H1 (cell line): ENCODE results near the gene KMT2E. TPM values are rescaled to one million over a fixed set of nuclear protein-coding genes. Genes with fewer than 3 reads are reported as not detected.

Source experiments
- CTCF ChIA-PET: fragments of 300-600 bp; sonication (Branson Sonifier 250); formaldehyde crosslinking; loops from one replicate; lab custom pipeline; 2021; ENCODE audit not compliant: partially characterized antibody; lab: Charles Lee
- POLR2A ChIA-PET: fragments of 300-600 bp; sonication (Branson Sonifier 250); formaldehyde crosslinking; loops from one replicate; lab custom pipeline; 2021; ENCODE audit warnings: inconsistent platforms; ENCODE audit not compliant: partially characterized antibody; lab: Charles Lee
- DNase-seq, 2 experiments: peaks; one replicate each; pipeline versions ENCODE4 v3.0.0 to v3.0.0-alpha.2; 2010 to 2022; ENCODE audit warnings: low spot score in 2 of 2, low read depth in 1 of 2, mixed read lengths in 1 of 2
- FAIRE-seq: peaks from 2 replicates; lab custom pipeline; 2011; peaks lifted over from hg19 to GRCh38; lab: Jason Lieb, UNC
- H2AFZ ChIP-seq: 2 replicates; pipeline ENCODE4 v1.8.1; 2012; ENCODE audit warnings: low read length, inconsistent platforms
- H2AK5ac ChIP-seq: 2 replicates; pipeline ENCODE4 v1.6.1; 2013; ENCODE audit warnings: low read depth, low read length
- H2BK120ac ChIP-seq: replicated peaks from 2 replicates; pipeline ENCODE3; 2013; ENCODE audit warnings: low read depth, low read length, inconsistent platforms
- H2BK12ac ChIP-seq: 2 replicates; pipeline ENCODE4 v1.6.1; 2013; ENCODE audit warnings: low read depth, low read length
- H2BK15ac ChIP-seq: 2 replicates; pipeline ENCODE4 v1.6.1; 2013; ENCODE audit warnings: low read length
- H2BK20ac ChIP-seq: 2 replicates; pipeline ENCODE4 v1.6.1; 2013; ENCODE audit warnings: low read length
- H2BK5ac ChIP-seq: 2 replicates; pipeline ENCODE4 v1.6.1; 2013; ENCODE audit warnings: low read depth, low read length
- H3K14ac ChIP-seq: 2 replicates; pipeline ENCODE4 v1.6.1; 2013; ENCODE audit warnings: inconsistent platforms; ENCODE audit not compliant: insufficient read length
- H3K18ac ChIP-seq: 2 replicates; pipeline ENCODE4 v1.6.1; 2013; ENCODE audit warnings: low read length; ENCODE audit errors: extremely low read depth
- H3K23ac ChIP-seq: 2 replicates; pipeline ENCODE4 v1.6.1; 2013; ENCODE audit warnings: inconsistent platforms; ENCODE audit not compliant: insufficient read length
- H3K23me2 ChIP-seq: 2 replicates; pipeline ENCODE4 v1.6.1; 2013; ENCODE audit warnings: low read depth, low read length
- H3K27ac ChIP-seq: 2 replicates; pipeline ENCODE4 v1.6.1; 2011; ENCODE audit warnings: low read depth, low read length, inconsistent platforms
- H3K27me3 ChIP-seq, 4 experiments: replicated peaks in 1 of 4; 1 replicate in 1 of 4; 2 replicates in 3 of 4; pipeline versions ENCODE4 v1.6.1 to v1.8.1; 2011 to 2013; ENCODE audit warnings: low read length in 3 of 4, mild to moderate bottlenecking in 3 of 4, inconsistent platforms in 2 of 4, mixed read lengths in 2 of 4, moderate library complexity in 1 of 4; ENCODE audit not compliant: control insufficient read depth in 3 of 4, insufficient read depth in 3 of 4; ENCODE audit errors: extremely low read depth in 1 of 4
- H3K36me3 ChIP-seq, 4 experiments: 2 replicates each; pipeline versions ENCODE4 v1.6.1 to v1.8.1; 2011 to 2013; ENCODE audit warnings: mild to moderate bottlenecking in 4 of 4, low read length in 3 of 4, moderate library complexity in 2 of 4, control low read depth in 1 of 4, inconsistent platforms in 1 of 4; ENCODE audit not compliant: insufficient read depth in 4 of 4, control insufficient read depth in 2 of 4
- H3K4ac ChIP-seq: replicated peaks from 2 replicates; pipeline ENCODE3; 2013; ENCODE audit warnings: low read length, low read depth, mixed read lengths, inconsistent platforms; ENCODE audit not compliant: insufficient read length
- H3K4me1 ChIP-seq, 4 experiments: replicated peaks in 1 of 4; 1 replicate in 1 of 4; 2 replicates in 3 of 4; pipeline versions ENCODE4 v1.6.1 to v1.8.1; 2011 to 2013; ENCODE audit warnings: low read length in 3 of 4, inconsistent platforms in 2 of 4, mixed read lengths in 1 of 4; ENCODE audit not compliant: insufficient read depth in 4 of 4, control insufficient read depth in 3 of 4
- H3K4me2 ChIP-seq, 2 experiments: 2 replicates each; pipeline versions ENCODE4 v1.6.1 to v1.8.1; 2011 to 2013; ENCODE audit warnings: low read depth in 2 of 2, low read length in 2 of 2, control low read depth in 1 of 2, inconsistent platforms in 1 of 2, mild to moderate bottlenecking in 1 of 2; ENCODE audit not compliant: insufficient read depth in 1 of 2
- H3K4me3 ChIP-seq, 4 experiments: fragments of 200-600, 300-600 bp in 1 of 4; sonication (generic), shearing (Covaris generic), sonication (Bioruptor Twin) in 1 of 4; 2 replicates each; pipeline versions ENCODE4 v1.5.1 to v1.8.1; 2011 to 2016; ENCODE audit warnings: low read length in 4 of 4, low read depth in 3 of 4, control low read depth in 2 of 4, inconsistent platforms in 2 of 4, mild to moderate bottlenecking in 2 of 4, mixed read lengths in 1 of 4, moderate library complexity in 1 of 4; ENCODE audit not compliant: insufficient read depth in 2 of 4; ENCODE audit errors: extremely low read depth in 1 of 4
- H3K56ac ChIP-seq: replicated peaks from 2 replicates; pipeline ENCODE3; 2013; ENCODE audit warnings: low read depth, mild to moderate bottlenecking, mixed read lengths, low read length, inconsistent platforms; ENCODE audit not compliant: insufficient read length
- H3K79me1 ChIP-seq: 2 replicates; pipeline ENCODE4 v1.6.1; 2013; ENCODE audit warnings: low read depth, low read length, control low read depth
- H3K79me2 ChIP-seq, 2 experiments: 2 replicates each; pipeline versions ENCODE4 v1.6.1 to v1.8.1; 2012 to 2013; ENCODE audit warnings: low read length in 2 of 2, mild to moderate bottlenecking in 2 of 2, inconsistent platforms in 1 of 2; ENCODE audit not compliant: insufficient read depth in 2 of 2, control insufficient read depth in 1 of 2
- H3K9ac ChIP-seq, 4 experiments: replicated peaks in 1 of 4; 1 replicate in 1 of 4; 2 replicates in 3 of 4; pipeline versions ENCODE4 v1.6.1 to v1.8.1; 2011 to 2013; ENCODE audit warnings: low read depth in 3 of 4, low read length in 3 of 4, control low read depth in 2 of 4, mild to moderate bottlenecking in 2 of 4, moderate library complexity in 2 of 4, inconsistent platforms in 1 of 4; ENCODE audit errors: extremely low read depth in 1 of 4
- H3K9me3 ChIP-seq, 2 experiments: 2 replicates each; pipeline versions ENCODE4 v1.6.1 to v1.8.1; 2012 to 2013; ENCODE audit warnings: mild to moderate bottlenecking in 2 of 2, moderate library complexity in 2 of 2, control low read depth in 1 of 2, inconsistent platforms in 1 of 2, low read depth in 1 of 2, low read length in 1 of 2, mixed read lengths in 1 of 2; ENCODE audit not compliant: insufficient read depth in 2 of 2
- H4K20me1 ChIP-seq, 2 experiments: replicated peaks in 1 of 2; 2 replicates each; pipeline versions ENCODE3 to v1.8.1; 2011 to 2013; ENCODE audit warnings: inconsistent platforms in 2 of 2, low read length in 2 of 2, mild to moderate bottlenecking in 1 of 2; ENCODE audit not compliant: insufficient read depth in 2 of 2, control insufficient read depth in 1 of 2
- H4K5ac ChIP-seq: 2 replicates; pipeline ENCODE4 v1.6.1; 2013; ENCODE audit warnings: low read length, low read depth, mixed read lengths, inconsistent platforms; ENCODE audit not compliant: insufficient read length
- H4K8ac ChIP-seq: 2 replicates; pipeline ENCODE4 v1.8.0; 2013; ENCODE audit warnings: mild to moderate bottlenecking, moderate library complexity, low read length, inconsistent platforms; ENCODE audit not compliant: insufficient read depth; ENCODE audit errors: extremely low read depth
- H4K91ac ChIP-seq: replicated peaks from 2 replicates; pipeline ENCODE3; 2013; ENCODE audit warnings: low read length, mixed read lengths, inconsistent platforms; ENCODE audit not compliant: insufficient read length
- BRCA1 ChIP-seq: IDR thresholded peaks from 2 replicates; pipeline ENCODE4 v1.6.1; 2012; ENCODE audit warnings: low read depth, low read length, improper control_type of control experiment
- CEBPB ChIP-seq: IDR thresholded peaks from 2 replicates; pipeline ENCODE4 v1.6.1; 2012; ENCODE audit warnings: low read depth, low read length
- CHD1 ChIP-seq: IDR thresholded peaks from 2 replicates; pipeline ENCODE4 v1.6.1; 2012; ENCODE audit warnings: low read depth, low read length, improper control_type of control experiment
- CTBP2 ChIP-seq: IDR thresholded peaks from 2 replicates; pipeline ENCODE4 v1.7.0; 2011; ENCODE audit warnings: borderline replicate concordance, mild to moderate bottlenecking, moderate library complexity, mixed read lengths, low read length; ENCODE audit not compliant: insufficient read depth, insufficient read length
- EZH2 ChIP-seq: fragments of 200-600 bp; sonication (generic); IDR thresholded peaks from 2 replicates; pipeline ENCODE4 v1.7.1; 2012; ENCODE audit warnings: low read depth, mild to moderate bottlenecking, moderate library complexity, low read length, inconsistent platforms; ENCODE audit not compliant: severe bottlenecking
- GTF2F1 ChIP-seq: IDR thresholded peaks from 2 replicates; pipeline ENCODE4 v1.6.1; 2012; ENCODE audit warnings: low read depth, low read length, improper control_type of control experiment, borderline replicate concordance
- JUN ChIP-seq: IDR thresholded peaks from 2 replicates; pipeline ENCODE4 v1.6.1; 2011; ENCODE audit warnings: low read depth, mild to moderate bottlenecking, improper control_type of control experiment, low read length
- KDM1A ChIP-seq: fragments of 200-600, 300-600 bp; sonication (generic); IDR thresholded peaks from 2 replicates; pipeline ENCODE4 v1.7.1; 2016; ENCODE audit warnings: mild to moderate bottlenecking, low read length, borderline replicate concordance
- POLR2A ChIP-seq, 2 experiments: IDR thresholded peaks; 1 replicate in 1 of 2; 2 replicates in 1 of 2; pipeline ENCODE4 v1.6.1; 2011; ENCODE audit warnings: low read depth in 2 of 2, low read length in 2 of 2, mild to moderate bottlenecking in 2 of 2; ENCODE audit errors: control extremely low read depth in 1 of 2
- SIN3A ChIP-seq, 2 experiments: IDR thresholded peaks in 1 of 2; conservative IDR thresholded peaks in 1 of 2; 2 replicates each; pipeline ENCODE4 v1.6.1; 2011 to 2012; ENCODE audit warnings: low read length in 2 of 2, improper control_type of control experiment in 1 of 2, low read depth in 1 of 2, mild to moderate bottlenecking in 1 of 2
- SP1 ChIP-seq: IDR thresholded peaks from 2 replicates; pipeline ENCODE4 v1.6.1; 2011; ENCODE audit warnings: low read depth, low read length
- SP4 ChIP-seq: IDR thresholded peaks from 2 replicates; pipeline ENCODE4 v1.6.1; 2012; ENCODE audit warnings: low read length, inconsistent platforms
- SRF ChIP-seq: IDR thresholded peaks from 2 replicates; pipeline ENCODE4 v1.6.1; 2011; ENCODE audit warnings: mild to moderate bottlenecking, low read depth, low read length, moderate library complexity
- TEAD4 ChIP-seq: IDR thresholded peaks from 2 replicates; pipeline ENCODE4 v1.6.1; 2012; ENCODE audit warnings: low read depth, low read length, inconsistent platforms, mixed read lengths
- WGBS, 2 experiments: shearing (Covaris generic) in 1 of 2; methylation state at CpG; one replicate each; pipeline versions ENCODE4 v1.1.6 to v1.1.7; 2013 to 2015; ENCODE audit warnings: low lambda C conversion rate in 2 of 2, mixed read lengths in 2 of 2, inconsistent platforms in 1 of 2, low coverage in 1 of 2, missing lambda C conversion rate in 1 of 2; ENCODE audit not compliant: insufficient replicate concordance in 2 of 2, insufficient coverage in 1 of 2, insufficient read length in 1 of 2; ENCODE audit errors: extremely low coverage in 1 of 2, missing lambda C conversion rate in 1 of 2; 5-methylcytosine and 5-hydroxymethylcytosine counted together
- polyA plus RNA-seq, 7 experiments: library from polyadenylated mRNA; depleted of rRNA in 3 of 7; stranded (reverse) in 5 of 7; unstranded in 2 of 7; fragments of >200 nt in 5 of 7; fragments of 200-250 nt in 2 of 7; gene quantifications; 1 replicate in 5 of 7; 2 replicates in 1 of 7; 4 replicates in 1 of 7; pipeline versions ENCODE4 v1.2.1 to v1.2.3, GENCODE V29; 2011 to 2013; ENCODE audit warnings: missing spikeins in 2 of 7, mixed read lengths in 2 of 7
- total RNA-seq: library from RNA; stranded (reverse); fragmentation: NEBNext Ultra II Directional; extraction: Animal tissue kit (Norgen Biotek cat#: 25700); gene quantifications from 2 replicates; pipeline ENCODE4 v1.2.1, GENCODE V29; 2021

The KMT2E gene
- total and polyA plus RNA-seq, 2 of the 8 experiments (the other 6 are each of a cell fraction or from before 2014, with no cell fraction given) = 10.9 to 45.0 TPM

GRCh38 chr7:104967088-104967487 lies 46.9 kb upstream of the KMT2E start:
- Histone ChIP-seq H4K8ac (no peak overlapping the region), H2BK120ac (no peak overlapping the region), H3K4me3 (no peak overlapping the region), H2BK20ac (no peak overlapping the region), H3K79me1 (no peaks in the 10 kb centered on the region), H2BK12ac (no peak overlapping the region), H3K79me2 (no peaks in the 10 kb centered on the region), H3K4me2 (no peak overlapping the region), H2AK5ac (no peak overlapping the region), H3K27me3 (no peaks in the 10 kb centered on the region), H3K4ac (no peak overlapping the region), H3K36me3 (no peaks in the 10 kb centered on the region), H3K56ac (no peak overlapping the region), H2BK5ac (no peak overlapping the region), H3K9me3 (peaks cover 3 to 6% of the 10 kb centered on the region in 2 experiments; a peak in 2 of 4 replicates), H4K91ac (no peak overlapping the region), H4K20me1 (no peaks in the 10 kb centered on the region), H2AFZ (no peak overlapping the region), H3K18ac (no peak overlapping the region; the same call in 1 of the 2 replicates), H2BK15ac (no peak overlapping the region), H3K27ac (no peak overlapping the region), H4K5ac (no peak overlapping the region), H3K4me1 (no peaks in the 10 kb centered on the region), H3K23me2 (no peaks in the 10 kb centered on the region), H3K23ac (no peak overlapping the region), H3K14ac (no peak overlapping the region), H3K9ac (no peak overlapping the region)
- DNase-seq = no peak
- ChIA-PET CTCF (interaction anchor here (1.2 to 3.5 kb wide), 5 partner anchors 12 to 48 kb away, joined by 3 to 12 read pairs (median 3); no protein-coding TSS in a partner anchor), POLR2A (interaction anchor here (1.3 to 3.5 kb wide), 4 partner anchors 12 to 554 kb away, joined by 3 to 14 read pairs (median 4); no protein-coding TSS in a partner anchor)
- no peak for FAIRE-seq
- 100% methylated on average over 2 of the region's 2 CpGs; no CpG with 5 or more reads in 1 of the 2 experiments for WGBS, 2 experiments
- no peak for TF ChIP-seq SP4
- TF ChIP-seq KDM1A = no peak
- TF ChIP-seq CHD1 = no peak
- no peak for TF ChIP-seq BRCA1
- TF ChIP-seq CTBP2 = no peak
- TF ChIP-seq EZH2 = no peak
- no peak for TF ChIP-seq SRF
- TF ChIP-seq CEBPB = no peak
- no peak for TF ChIP-seq POLR2A (IDR thresholded peaks at IDR 0.05; ENCODE audit: control extremely low read depth in 1 of 2, low read depth in 2 of 2, low read length in 2 of 2)
- no peak for TF ChIP-seq SIN3A (conservative IDR thresholded peaks at IDR 0.05 in 1 of 2, IDR thresholded peaks at IDR 0.05 in 1 of 2; ENCODE audit: low read depth in 1 of 2, low read length in 2 of 2)
- no peak for TF ChIP-seq SP1
- no peak for TF ChIP-seq TEAD4
- TF ChIP-seq GTF2F1 = no peak
- no peak for TF ChIP-seq JUN
